HT1080 (cell line): ENCODE measurements around the gene XG. TPM values are rescaled to one million over a fixed set of nuclear protein-coding genes. Genes with fewer than 3 reads are reported as not detected.
A peak's percentile ranks its signal among the peaks of the same experiment; 100 is the strongest.
"Not testable (repeated sequence)": the region's sequence is repeated elsewhere in the genome, so short reads cannot be mapped to it uniquely, and the experiment has no call there.

Experiments
- DNase-seq: peaks from one replicate; pipeline ENCODE4 v3.0.0-alpha.2; 2015; ENCODE audit warnings: low read depth
- total RNA-seq: library from RNA; depleted of rRNA; stranded (reverse); fragments of >200 nt; shearing (Covaris generic); gene quantifications from 2 replicates; pipeline ENCODE4 v1.2.3, GENCODE V29; 2014

XG gene
- total RNA-seq, 1 experiment from 2014 or later, result not detected

DNA sequence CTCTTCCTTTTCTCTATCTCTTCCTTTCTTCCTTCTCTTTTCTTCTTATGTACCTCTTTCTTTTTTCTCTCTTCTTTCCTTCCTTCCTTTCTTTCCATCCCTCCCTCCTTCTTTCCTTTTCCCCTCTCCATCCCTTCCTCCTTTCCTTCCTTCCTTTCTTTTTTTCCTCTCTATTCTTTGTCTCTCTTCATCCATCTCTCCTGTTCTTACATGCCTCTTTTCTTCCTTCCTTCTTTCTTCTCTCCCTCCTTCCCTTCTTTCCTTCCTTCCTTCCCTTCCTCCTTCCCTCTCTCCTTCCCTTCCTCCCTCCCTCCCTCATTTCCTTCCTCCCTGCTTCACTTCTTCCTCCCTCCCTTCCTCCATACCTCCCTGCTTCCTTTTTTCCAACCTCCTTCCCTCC is 19.2 kb upstream of the XG start:
- no peak for DNase-seq

DNA sequence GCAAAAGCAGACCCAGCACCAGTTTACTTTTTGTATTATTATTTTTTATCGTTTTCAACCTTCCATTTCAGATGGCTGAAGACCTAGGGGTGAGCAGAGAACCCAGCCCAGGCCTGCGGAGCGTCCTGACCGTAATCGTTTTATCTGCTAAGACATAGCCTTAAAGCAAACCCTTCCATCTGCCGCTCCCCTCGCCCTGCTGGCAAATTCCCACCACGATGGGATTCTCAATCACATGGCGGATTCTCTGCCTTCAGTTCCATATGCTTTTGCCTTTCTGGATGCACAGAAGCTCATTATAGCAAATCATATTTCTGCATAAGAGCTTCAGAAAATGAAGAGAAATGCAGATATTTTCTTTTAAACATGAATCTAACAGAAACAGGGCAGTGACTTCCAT is 18.6 kb upstream of the XG start:
- no peak for DNase-seq

DNA sequence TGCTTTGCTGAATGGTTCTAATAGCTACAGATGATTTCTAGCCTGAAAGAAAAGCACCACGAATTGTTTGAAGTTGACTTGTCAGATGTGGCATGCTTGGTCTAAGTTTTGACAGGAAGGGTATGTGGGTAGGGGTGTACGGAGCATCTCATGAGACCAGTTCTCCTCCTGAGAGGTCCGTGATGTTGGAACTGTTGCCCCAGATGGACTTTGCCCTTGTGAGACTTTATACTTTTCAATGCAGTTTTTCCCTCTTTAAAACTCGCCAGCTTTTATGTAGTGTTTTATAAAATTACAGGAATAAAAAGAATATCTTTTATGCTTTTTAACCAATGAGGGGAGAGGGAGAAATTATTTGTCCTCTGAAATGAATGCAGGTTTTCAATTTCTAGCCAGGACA is 16.6 kb upstream of the XG start:
- DNase-seq, result no peak

DNA sequence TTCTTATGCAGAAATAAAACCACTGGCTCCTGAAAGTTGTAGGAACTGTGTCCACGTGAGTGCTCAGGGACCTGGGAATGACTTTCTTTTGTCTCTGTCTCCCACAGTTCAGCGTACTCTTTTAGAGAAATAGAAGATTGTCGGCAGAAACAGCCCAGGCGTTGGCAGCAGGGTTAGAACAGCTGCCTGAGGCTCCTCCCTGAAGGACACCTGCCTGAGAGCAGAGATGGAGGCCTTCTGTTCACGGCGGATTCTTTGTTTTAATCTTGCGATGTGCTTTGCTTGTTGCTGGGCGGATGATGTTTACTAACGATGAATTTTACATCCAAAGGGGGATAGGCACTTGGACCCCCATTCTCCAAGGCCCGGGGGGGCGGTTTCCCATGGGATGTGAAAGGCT is 11.2 kb upstream of the XG start:
- DNase-seq, result no peak

DNA sequence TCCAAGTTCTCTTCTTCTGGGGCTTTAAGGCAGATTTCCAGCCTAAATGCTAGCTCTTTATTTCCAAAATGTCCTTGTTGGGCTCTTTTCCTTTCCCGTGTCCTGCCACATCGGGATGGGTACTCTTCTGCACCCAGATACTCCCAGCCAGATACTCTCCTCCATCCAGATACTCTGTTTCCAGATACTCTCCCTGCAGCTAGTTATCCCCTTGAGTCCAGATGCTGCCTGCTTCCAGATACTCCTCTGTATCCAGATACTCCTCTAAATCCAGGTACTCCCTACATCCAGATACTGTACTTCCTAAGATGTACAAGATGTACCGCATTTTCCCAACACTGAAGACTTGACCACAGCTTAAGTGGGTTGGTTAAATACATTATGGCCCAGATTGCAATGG is 10.5 kb upstream of the XG start:
- DNase-seq, result no peak

DNA sequence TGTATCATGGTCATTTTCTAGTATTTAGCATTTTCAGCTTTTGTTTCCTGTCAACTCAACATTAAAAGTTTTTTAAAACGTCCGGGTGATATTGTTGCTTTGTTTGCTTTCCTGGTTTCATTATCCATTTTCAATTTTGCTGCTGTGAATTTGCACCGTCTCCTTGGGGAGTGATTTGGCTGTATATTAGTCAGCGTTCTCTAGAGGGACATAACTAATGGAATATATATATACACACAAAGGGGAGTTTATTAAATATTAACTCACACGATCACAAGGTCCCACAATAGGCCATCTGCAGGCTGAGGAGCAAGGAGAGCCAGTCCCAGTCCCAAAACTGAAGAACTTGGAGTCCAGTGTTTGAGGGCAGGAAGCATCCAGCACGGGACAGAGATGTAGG is 5.6 kb upstream of the XG start:
- DNase-seq, result not testable (repeated sequence)

DNA sequence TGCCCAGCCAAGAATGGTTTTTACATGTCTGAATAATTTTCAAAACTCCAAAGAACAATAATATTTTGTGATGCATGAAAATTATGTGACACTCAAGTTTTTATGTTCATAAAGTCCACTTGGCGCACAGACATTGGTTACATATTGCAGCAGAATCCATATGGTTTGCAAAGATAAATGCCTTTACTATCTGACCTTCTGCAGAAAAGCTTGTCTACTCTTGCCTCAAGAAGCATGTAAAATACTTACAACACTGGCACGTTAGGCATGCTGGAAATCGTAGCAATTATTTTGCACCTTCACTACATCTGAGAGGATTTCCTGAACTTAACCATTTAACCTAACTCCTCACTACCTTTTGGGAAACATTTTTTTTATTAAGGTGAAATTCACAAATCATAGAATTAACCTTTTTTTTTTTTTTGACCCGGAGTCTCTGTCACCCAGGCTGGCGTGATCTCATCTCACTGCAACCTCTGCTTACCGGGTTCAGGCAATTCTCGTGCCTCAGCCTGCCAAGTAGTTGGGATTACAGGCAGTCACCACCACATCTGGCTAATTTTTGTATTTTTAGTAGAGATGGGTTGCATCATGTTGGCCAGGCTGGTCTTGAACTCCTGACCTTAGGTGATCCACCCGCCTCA is 3.5 kb upstream of the XG start:
- no peak for DNase-seq

DNA sequence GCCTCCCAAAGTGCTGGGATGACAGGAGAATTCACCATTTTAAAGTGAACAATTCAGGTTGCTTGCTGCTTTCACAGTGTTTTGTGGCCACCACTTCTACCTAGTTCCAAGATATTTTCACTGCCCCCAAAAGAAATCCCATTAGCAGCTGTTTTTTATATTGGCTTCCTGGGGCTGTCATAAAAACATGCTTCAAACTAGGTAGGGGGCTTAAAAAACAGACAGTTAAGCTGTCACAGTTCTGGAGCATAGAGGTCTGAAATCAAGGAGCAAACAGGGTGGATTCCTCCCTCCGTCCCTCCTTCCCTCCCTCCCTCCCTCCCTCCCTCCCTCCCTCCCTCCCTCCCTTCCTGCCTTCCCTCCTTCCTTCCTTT is 3.0 kb upstream of the XG start:
- DNase-seq, result no peak

DNA sequence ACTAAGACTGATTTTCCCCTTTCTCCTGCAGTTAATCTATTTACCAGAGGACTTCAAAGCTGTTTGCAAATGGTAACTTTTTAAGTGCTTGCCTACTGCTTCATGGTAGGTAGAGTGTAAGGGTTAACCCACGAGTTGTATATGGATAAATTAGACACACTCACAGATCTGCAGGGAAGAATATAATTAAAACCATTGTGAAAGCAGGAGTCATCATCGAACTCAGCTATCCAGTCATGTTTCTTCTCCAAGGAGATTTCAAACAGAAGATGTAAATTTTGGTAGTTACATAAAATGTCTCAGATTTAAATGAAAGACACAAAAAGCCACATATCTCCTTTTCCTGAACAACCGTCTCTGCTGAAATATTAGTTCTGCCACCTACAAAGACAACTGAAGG is 549 bp upstream of the XG start:
- no peak for DNase-seq

DNA sequence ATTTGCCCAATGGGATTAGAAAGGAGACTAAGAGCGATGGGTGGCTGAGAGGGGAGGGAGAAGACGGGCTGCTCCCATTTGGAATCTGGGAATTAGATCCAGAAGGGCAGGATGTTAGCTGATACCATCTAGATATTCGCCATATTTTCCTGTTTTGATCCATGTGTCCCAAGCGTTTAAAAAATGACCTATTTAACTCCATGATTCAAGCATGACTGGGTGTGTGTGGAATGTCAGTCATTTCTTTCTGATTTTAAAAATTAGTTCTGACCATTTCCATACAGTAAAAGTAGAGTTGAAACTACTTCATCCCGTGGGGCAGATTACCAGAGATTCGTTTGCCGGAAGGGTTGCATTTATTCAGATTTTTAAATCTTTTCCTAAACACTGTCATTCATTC is 601 bp downstream of the XG start:
- DNase-seq, result not testable (repeated sequence)

DNA sequence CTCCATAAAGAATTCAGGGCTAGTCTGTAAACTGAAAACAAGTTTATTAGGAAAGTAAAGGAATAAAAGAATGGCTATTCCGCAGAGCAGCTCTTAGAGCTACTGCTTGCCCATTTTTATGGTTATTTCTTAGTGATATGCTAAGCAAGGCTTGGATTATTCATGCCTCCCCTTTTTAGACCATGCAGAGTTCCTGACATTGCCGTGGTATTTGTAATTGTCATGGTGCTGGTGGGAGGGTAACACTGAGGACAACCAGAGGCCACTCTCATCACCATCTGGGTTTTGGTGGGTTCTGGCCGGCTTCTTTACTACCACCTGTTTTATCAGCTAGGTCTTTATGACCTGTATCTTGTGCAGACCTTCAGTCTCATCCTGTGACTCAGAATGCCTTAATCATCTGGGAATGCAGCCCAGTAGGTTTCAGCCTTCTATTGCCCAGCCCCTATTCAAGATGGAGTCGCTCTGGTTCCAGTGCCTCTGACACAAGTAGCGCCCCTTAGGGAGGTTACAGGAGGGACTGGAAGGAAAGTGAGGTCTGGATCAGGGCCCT is 3.4 kb downstream of the XG start:
- DNase-seq, result peak; percentile 22

DNA sequence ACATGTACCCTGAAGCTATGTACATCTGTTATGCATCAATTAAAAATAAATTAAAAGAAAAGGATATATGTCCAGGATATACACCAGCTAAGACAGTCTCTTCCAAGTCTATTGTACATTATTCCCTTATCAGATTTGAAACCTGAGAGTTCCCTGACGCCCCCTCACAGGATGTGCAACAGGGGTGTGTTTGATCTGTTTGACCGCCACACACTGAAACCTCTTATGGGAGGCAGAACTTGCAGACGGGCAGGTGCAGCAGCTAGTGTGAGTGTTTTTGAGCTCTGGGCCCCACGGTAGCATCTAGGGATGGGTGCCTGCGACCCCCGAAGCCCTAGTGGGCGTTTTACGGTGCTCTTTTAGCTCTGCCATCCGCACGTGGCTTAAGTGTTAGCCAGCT is 4.7 kb downstream of the XG start:
- no peak for DNase-seq

DNA sequence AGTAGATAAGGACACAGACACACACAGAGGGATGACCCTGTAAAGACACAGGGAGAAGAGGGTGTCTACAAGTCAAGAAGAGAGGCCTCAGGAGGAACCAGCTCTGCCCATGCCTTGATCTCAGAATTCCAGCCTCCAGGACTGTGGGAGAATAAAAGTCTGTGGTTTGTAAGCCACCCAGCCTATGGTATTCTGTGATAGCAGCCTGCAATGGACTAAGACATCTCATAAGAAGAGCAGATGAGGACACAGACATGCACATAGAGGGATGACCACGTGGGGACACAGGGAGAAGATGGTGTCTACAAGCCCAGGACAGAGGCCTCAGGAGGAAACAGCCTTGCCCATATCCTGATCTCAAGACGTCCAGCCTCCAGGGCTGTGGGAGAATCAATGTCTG is 9.4 kb downstream of the XG start:
- DNase-seq, result no peak

DNA sequence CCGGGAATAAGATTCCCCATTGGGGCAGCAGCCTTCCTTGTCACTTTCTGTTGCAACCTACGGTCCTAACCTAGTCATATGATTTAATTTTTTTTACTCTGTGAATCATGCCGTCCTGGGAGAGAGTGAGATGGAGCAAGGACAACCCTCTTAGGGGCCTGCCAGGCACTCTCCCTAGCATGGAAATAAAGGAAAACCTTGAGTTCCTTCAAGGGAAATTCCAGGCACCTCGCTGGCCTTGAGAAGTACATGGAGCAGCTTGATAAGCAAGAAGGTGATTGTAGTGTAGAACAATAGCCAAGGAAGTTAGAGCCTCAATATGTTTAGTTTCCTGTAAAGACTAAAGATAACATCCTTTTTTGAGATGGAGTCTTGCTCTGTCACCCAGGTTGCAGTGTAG is 10.8 kb downstream of the XG start:
- not testable (repeated sequence) for DNase-seq

DNA sequence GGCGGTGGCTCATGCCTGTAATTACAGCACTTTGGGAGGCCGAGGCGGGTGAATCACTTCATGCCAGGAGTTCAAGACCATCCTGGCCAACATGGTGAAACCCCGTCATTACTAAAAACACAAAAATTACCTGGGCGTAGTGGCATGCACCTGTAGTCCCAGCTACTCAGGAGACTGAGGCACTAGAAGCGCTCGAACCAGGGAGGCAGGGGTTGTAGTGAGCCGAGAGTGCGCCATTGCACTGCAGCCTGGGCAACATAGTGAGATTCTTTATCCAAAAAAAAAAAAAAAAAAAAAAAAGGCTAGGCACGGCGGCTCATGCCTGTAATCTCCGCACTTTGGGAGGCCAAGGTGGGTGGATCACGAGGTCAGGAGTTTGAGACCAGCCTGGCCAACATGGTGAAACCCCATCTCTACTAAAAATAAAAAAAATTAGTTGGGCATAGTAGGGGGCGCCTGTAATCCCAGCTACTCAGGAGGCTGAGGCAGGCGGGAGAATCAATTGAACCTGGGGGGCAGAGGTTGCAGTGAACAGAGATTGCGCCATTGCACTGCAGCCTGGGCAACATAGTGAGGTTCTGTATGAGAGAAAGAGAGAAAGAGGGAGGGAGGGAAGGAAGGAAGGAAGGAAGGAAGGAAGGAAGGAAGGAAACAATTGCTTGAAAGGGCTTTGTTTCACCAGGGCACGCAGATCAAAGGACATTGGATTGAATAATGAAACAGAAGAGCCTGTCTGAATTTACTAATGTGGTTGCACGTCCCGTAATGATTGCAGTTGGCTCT is 13.1 kb downstream of the XG start:
- DNase-seq, result not testable (repeated sequence)

DNA sequence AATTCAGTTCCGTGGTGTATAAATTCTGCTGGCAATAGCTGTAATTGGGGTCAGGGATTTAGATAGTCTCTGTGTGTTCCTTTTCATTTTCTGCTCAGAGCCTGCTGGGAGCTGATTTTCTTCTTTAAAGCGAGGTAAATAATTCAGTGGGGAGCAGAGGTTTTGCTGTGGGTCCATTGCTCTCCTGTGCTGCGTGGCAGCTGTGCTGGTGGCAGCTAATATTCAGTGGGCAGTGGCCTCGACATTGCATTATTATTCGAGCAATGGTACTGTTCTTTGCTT is 13.7 kb downstream of the XG start:
- DNase-seq, result no peak

DNA sequence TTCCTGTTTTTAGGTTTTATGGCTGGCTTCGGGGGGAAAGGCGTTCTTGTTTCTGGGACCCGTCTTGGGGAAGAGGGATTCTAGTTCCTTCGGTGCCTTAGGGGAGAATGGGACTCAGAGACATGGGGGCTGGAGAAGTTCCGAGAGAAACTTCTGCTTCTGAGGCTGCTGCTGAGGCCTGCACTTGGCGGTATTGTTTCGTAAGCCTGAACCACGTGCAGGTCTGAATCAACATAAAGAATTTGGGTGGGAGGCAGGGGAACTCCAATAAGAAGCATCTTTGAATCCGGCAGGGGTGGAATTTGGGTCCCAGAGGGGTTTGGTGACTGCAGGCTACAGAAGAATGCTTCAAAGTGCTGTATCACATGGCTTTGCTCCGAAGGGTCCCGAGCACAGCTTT is 15.1 kb downstream of the XG start:
- no peak for DNase-seq

DNA sequence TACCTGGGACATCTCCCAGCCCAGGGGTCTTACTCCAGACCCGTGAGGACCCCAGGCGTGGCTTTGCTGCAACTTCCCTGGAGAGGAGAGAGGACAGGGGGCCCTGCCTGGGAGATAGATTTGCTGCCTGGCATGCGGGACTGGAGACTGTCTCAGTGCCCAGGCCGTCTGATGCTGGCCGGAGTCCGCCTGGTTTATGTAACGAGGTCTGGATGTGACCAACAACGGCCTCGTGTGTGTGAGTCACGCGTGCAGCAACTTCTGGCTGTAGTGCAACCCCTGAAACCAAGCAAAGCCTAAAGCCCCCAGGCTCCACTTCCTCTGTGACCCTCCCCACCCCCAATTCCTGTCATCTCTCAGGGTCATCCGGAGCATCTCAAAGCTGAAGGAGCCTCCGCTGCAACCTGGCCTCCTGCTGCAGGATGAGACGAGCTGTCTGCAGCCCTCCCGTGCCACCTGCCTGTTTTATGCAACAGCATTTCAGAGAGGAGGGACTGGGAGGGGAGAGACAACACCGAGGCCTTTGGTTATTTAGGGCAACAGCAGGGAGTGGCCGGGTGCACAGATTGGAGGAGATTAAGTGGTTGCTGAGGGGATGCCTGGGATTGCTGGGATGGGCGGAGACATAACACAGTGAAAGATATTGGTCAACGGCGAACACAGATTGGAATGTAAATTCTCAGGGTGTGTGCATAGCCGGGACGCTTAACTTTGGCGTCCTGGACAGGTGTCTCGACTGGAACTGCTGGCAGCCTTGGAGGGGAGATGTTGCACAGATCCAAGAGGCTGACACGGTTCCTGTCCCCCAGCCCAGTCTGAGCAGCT is 16.0 kb downstream of the XG start:
- DNase-seq, result peak; percentile 7

DNA sequence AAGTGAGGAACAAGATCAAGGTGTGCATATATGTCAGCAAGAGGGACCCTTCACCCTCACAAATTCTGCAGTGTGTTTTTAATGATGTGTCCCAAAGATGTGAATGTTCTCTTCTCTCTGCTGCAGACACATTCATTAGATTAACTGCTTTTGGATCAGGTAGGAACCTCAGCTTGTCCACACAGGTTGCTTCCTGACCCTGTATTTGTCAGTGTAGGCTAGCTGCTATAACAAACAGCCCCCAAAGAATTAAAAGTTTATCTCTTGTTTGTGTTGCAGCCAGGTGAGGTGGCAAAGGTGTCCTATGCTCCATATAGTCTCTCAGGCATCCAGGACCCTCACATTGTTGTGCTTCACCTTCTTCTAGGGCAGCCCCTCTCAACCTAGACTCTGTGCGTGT is 17.8 kb downstream of the XG start:
- no peak for DNase-seq

DNA sequence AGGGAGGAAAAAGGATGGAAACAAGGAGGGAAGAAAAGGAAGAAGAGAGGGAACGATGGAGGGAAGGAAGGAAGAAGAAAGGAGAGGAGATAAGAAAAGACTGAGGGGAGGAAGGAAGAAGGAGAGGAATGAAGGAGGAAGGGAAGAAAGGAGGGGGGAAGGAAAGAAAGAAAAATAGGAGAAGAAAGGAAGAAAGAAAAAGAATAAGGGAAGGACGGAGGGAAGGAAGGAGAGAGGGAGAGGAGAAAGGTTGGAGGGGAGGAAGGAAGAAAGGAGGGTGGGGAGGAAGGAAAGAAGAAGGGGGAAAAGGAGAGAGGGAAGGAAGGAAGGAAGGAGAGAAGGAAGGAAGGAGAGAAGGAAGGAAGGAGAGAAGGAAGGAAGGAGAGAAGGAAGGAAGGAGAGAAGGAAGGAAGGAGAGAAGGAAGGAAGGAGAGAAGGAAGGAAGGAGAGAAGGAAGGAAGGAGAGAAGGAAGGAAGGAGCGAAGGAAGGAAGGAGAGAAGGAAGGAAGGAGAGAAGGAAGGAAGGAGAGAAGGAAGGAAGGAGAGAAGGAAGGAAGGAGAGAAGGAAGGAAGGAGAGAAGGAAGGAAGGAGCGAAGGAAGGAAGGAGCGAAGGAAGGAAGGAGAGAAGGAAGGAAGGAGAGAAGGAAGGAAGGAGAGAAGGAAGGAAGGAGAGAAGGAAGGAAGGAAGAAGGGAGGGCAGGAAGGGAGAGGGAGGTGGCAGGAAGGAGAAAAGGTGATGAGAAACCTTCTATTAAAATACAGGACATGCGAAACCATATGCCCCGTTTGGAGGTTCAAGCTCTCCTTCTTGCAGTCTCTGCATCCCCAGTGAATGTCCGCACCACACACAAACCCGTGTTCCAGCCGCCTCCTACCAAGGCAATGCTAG is 21.6 kb downstream of the XG start:
- DNase-seq, result not testable (repeated sequence)

DNA sequence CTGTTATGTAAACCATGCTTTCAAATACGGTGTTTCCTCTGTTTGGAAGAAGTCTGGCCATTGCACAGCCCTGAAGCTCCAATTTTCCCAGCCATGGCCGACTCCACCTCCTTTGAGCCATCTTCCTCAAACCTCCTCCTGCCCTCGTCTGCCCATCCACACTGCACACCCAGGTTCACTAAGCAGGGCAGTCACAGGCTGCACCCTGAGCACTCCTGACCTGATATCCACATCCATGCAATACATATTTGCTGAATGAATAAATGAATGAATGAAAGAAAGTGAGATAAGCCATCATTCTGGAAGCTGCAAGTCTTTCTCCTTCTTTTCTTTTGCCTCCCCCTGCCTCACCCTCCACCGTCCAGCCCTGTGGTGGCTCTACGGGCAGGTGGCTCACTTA is 22.2 kb downstream of the XG start:
- DNase-seq, result no peak
